Measurements from ENCODE around the gene DPP3.

Gene DPP3

DNA sequence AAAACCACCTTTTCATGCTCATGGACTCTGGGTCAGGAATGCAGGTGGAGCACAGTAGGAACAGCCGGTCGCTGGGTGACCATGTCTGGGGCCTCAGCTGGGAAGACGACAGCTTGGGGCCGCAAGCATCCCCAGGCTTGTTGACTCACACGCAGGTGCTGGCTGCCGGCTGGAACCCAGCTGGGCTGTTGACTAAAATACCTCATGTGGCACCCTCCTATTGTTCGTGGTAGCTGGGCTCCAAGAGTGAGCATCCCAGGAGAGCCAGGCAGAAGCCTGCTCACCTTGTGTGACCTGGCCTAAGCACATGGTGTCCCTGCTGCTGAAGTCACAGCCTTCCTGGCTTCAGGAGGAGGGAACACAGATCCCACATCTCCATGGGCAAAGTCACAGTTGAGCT is 9.4 kb downstream of the DPP3 start:
- H3K4me3 ChIP-seq (ENCODE audit: low read depth, low read length): no peak overlapping the region
- TF ChIP-seq, protein P1, sequence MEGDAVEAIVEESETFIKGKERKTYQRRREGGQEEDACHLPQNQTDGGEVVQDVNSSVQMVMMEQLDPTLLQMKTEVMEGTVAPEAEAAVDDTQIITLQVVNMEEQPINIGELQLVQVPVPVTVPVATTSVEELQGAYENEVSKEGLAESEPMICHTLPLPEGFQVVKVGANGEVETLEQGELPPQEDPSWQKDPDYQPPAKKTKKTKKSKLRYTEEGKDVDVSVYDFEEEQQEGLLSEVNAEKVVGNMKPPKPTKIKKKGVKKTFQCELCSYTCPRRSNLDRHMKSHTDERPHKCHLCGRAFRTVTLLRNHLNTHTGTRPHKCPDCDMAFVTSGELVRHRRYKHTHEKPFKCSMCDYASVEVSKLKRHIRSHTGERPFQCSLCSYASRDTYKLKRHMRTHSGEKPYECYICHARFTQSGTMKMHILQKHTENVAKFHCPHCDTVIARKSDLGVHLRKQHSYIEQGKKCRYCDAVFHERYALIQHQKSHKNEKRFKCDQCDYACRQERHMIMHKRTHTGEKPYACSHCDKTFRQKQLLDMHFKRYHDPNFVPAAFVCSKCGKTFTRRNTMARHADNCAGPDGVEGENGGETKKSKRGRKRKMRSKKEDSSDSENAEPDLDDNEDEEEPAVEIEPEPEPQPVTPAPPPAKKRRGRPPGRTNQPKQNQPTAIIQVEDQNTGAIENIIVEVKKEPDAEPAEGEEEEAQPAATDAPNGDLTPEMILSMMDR (IDR thresholded peaks at IDR 0.05; ENCODE audit: low read depth, low read length): no peak
- no peak for DNase-seq (ENCODE audit: low read depth, low spot score)
- in situ Hi-C loops (cut with HindIII; ENCODE audit: low sequenced_read_pairs): no loop called here

GRCh38 chr11:66491315-66491935 is 11.2 kb downstream of the DPP3 start:
- H3K4me3 ChIP-seq (ENCODE audit: low read depth, low read length): no peak overlapping the region
- in situ Hi-C loops (cut with HindIII; ENCODE audit: low sequenced_read_pairs): no loop called here
- TF ChIP-seq, protein P1 (IDR thresholded peaks at IDR 0.05; ENCODE audit: low read depth, low read length): peak; percentile 65
- DNase-seq (ENCODE audit: low read depth, low spot score): no peak

DNA sequence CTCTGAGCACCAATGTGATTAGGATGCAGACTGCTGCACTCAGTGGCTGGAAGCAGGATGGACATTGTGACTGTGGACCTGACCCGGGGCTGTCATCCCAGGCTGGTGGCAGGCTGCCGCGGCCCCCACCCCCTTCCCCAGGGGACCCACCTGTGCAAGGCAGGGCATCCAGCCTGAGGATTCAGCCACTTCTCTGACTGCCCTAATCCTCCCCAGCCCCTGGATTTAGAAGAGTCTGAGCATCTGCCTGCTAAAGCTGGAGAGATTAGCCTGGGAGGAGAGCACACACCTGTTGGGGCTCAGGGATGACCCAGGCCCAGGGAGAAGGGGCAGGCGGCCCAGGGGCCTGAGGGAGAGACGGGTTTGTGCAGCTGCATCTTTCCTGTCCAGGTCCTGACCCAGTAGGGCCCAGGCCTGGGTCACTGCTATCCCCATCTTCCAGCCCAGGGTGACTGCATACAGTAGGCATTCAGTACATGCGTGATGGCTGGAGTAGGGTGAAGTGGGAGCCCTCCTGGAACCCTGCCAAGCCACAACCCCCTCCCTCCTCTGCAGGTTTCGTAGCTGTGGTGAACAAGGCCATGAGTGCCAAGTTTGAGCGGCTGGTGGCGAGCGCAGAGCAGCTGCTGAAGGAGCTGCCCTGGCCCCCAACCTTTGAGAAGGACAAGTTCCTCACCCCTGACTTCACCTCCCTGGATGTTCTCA is 12.1 kb downstream of the DPP3 start:
- in situ Hi-C loops (cut with HindIII; ENCODE audit: low sequenced_read_pairs): no loop called here
- DNase-seq (ENCODE audit: low read depth, low spot score): peak; percentile 14
- TF ChIP-seq, protein P1 (IDR thresholded peaks at IDR 0.05; ENCODE audit: low read depth, low read length): no peak
- no peak overlapping the region for H3K4me3 ChIP-seq (ENCODE audit: low read depth, low read length)

GRCh38 chr11:66493130-66493529 is 12.9 kb downstream of the DPP3 start:
- DNase-seq (ENCODE audit: low read depth, low spot score): no peak
- no peak overlapping the region for H3K4me3 ChIP-seq (ENCODE audit: low read depth, low read length)
- in situ Hi-C loops (cut with HindIII; ENCODE audit: low sequenced_read_pairs): no loop called here
- TF ChIP-seq, protein P1 (IDR thresholded peaks at IDR 0.05; ENCODE audit: low read depth, low read length): no peak

GRCh38 chr11:66494458-66494857 is 14.2 kb downstream of the DPP3 start:
- in situ Hi-C loops (cut with HindIII; ENCODE audit: low sequenced_read_pairs): no loop called here
- DNase-seq (ENCODE audit: low read depth, low spot score): no peak
- no peak overlapping the region for H3K4me3 ChIP-seq (ENCODE audit: low read depth, low read length)
- TF ChIP-seq, protein P1 (IDR thresholded peaks at IDR 0.05; ENCODE audit: low read depth, low read length): no peak

DNA sequence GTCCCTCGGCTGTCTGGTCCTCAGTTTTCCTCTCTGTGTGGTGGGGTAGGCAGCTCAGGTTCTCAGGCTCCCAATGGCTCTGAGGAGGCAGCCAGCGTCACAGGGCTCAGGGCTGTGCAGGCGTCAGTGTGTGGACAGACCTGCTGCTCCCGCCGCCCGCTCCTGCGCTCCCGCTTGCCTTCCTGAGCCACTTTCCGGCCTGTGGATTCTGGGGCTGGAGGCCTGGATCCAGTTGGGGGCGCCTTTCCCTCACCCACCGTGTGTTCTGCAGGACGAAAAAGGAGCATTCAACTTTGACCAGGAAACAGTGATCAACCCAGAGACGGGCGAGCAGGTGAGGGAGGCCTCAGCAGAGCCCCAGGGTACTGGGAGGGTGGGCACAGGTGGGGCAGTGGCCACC is 14.7 kb downstream of the DPP3 start:
- in situ Hi-C loops (cut with HindIII; ENCODE audit: low sequenced_read_pairs): no loop called here
- no peak overlapping the region for H3K4me3 ChIP-seq (ENCODE audit: low read depth, low read length)
- DNase-seq (ENCODE audit: low read depth, low spot score): no peak
- TF ChIP-seq, protein P1 (IDR thresholded peaks at IDR 0.05; ENCODE audit: low read depth, low read length): no peak
